ENCODE results near the gene TMEM247.

DNA sequence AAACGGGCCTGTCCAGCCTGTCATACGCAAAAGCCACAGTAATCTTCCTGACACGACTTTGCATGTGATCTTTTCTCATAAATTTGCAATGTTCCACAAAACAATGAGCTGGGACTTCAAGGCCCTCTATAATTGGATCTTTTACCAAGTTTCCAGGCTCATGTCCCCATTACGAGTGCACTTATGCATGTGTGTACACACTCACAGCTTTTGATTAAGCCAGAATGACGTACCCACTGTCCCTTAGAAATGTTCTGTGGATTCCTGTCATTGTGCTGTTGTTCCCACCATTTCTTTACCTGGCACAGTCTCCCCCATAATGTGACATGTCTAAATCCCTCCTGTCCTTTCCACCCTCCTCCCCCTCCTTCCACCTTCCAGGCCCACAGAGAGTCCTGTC is 19.7 kb upstream of the TMEM247 start:
- TF ChIP-seq, protein P1, sequence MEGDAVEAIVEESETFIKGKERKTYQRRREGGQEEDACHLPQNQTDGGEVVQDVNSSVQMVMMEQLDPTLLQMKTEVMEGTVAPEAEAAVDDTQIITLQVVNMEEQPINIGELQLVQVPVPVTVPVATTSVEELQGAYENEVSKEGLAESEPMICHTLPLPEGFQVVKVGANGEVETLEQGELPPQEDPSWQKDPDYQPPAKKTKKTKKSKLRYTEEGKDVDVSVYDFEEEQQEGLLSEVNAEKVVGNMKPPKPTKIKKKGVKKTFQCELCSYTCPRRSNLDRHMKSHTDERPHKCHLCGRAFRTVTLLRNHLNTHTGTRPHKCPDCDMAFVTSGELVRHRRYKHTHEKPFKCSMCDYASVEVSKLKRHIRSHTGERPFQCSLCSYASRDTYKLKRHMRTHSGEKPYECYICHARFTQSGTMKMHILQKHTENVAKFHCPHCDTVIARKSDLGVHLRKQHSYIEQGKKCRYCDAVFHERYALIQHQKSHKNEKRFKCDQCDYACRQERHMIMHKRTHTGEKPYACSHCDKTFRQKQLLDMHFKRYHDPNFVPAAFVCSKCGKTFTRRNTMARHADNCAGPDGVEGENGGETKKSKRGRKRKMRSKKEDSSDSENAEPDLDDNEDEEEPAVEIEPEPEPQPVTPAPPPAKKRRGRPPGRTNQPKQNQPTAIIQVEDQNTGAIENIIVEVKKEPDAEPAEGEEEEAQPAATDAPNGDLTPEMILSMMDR (conservative IDR thresholded peaks at IDR 0.05; ENCODE audit: low read depth, low read length): no peak
- no peak for TF ChIP-seq EZH2 (IDR thresholded peaks at IDR 0.05; ENCODE audit: borderline replicate concordance, low read depth, low read length, poor library complexity, severe bottlenecking)

Data from A673 (cell line).